Smooth muscle cell (in vitro differentiated cells): ENCODE data around the gene LRRC59. TPM values are rescaled to one million over a fixed set of nuclear protein-coding genes. Genes with fewer than 3 reads are reported as not detected.
"Not testable (repeated sequence)": the region's sequence is repeated elsewhere in the genome, so short reads cannot be mapped to it uniquely, and the experiment has no call there.

Experiments used
- DNase-seq: peaks from one replicate; lab custom pipeline; 2025; ENCODE audit not compliant: unreplicated experiment; lab: John Stamatoyannopoulos, UW
- H2AFZ ChIP-seq: fragments of 200-600 bp; sonication (generic); 2 replicates; pipeline ENCODE4 v1.6.0; 2016; ENCODE audit warnings: antibody characterized with exemption, low read depth, mild to moderate bottlenecking
- H3F3A ChIP-seq: fragments of 200-600 bp; sonication (generic); 2 replicates; pipeline ENCODE4 v1.6.0; 2017; ENCODE audit warnings: antibody characterized with exemption, low read depth
- H3K27ac ChIP-seq: fragments of 200-600 bp; sonication (generic); 2 replicates; pipeline ENCODE4 v1.5.1; 2016; ENCODE audit warnings: low read depth, mild to moderate bottlenecking
- H3K27me3 ChIP-seq: fragments of 200-600 bp; sonication (generic); 2 replicates; pipeline ENCODE4 v1.6.1; 2016; ENCODE audit warnings: low read depth, mild to moderate bottlenecking
- H3K36me3 ChIP-seq: fragments of 200-600 bp; sonication (generic); 2 replicates; pipeline ENCODE4 v1.5.1; 2016; ENCODE audit warnings: low read depth
- H3K4me1 ChIP-seq: fragments of 200-600 bp; sonication (generic); 2 replicates; pipeline ENCODE4 v1.5.1; 2016; ENCODE audit warnings: low read depth
- H3K4me2 ChIP-seq: fragments of 200-600 bp; sonication (generic); 2 replicates; pipeline ENCODE4 v1.6.0; 2016; ENCODE audit warnings: mild to moderate bottlenecking
- H3K4me3 ChIP-seq: fragments of 200-600 bp; sonication (generic); 2 replicates; pipeline ENCODE4 v1.5.1; 2016; ENCODE audit warnings: mild to moderate bottlenecking
- H3K79me2 ChIP-seq: fragments of 200-600 bp; sonication (generic); 2 replicates; pipeline ENCODE4 v1.6.0; 2016; ENCODE audit warnings: low read depth, mild to moderate bottlenecking
- H3K9ac ChIP-seq: fragments of 200-600 bp; sonication (generic); 2 replicates; pipeline ENCODE4 v1.6.0; 2016; ENCODE audit warnings: low read depth
- H3K9me3 ChIP-seq: fragments of 200-600 bp; sonication (generic); replicated peaks from 2 replicates; pipeline ENCODE4 v1.5.1; 2016; ENCODE audit warnings: low read depth
- H4K20me1 ChIP-seq: fragments of 200-600 bp; sonication (generic); 2 replicates; pipeline ENCODE4 v1.6.0; 2016; ENCODE audit warnings: low read depth
- CTCF ChIP-seq: fragments of 200-600 bp; sonication (generic); IDR thresholded peaks from 2 replicates; pipeline ENCODE4 v1.5.1; 2017; ENCODE audit warnings: borderline replicate concordance, mild to moderate bottlenecking, antibody characterized with exemption; ENCODE audit not compliant: insufficient read depth, poor library complexity, severe bottlenecking
- WGBS: methylation state at CpG from one replicate; pipeline ENCODE4 v1.1.7; 2016; ENCODE audit warnings: low lambda C conversion rate; 5-methylcytosine and 5-hydroxymethylcytosine counted together
- polyA plus RNA-seq: library from polyadenylated mRNA; unstranded; fragments of >200 nt; fragmentation: Nextera tagmentation; extraction: Ambion mirVana; gene quantifications from 2 replicates; pipeline ENCODE4 v1.2.1, GENCODE V29; 2016
- total RNA-seq: library from RNA; depleted of rRNA; stranded (reverse); fragments of >200 nt; gene quantifications from 2 replicates; pipeline ENCODE4 v1.2.3, GENCODE V29; 2014

The LRRC59 gene
- total and polyA plus RNA-seq, 2 experiments from 2014 or later, result 160 to 161 TPM

GRCh38 chr17:50398672-50399071 is 1.3 kb upstream of the LRRC59 start:
- DNase-seq, H3K4me1 ChIP-seq, H3K27ac ChIP-seq, H3K36me3 ChIP-seq, H3K27me3 ChIP-seq, H2AFZ ChIP-seq, H3K9ac ChIP-seq, H3K4me2 ChIP-seq, H3K9me3 ChIP-seq, H3K4me3 ChIP-seq, H3F3A ChIP-seq: not testable (repeated sequence)
- H3K79me2 ChIP-seq, result peaks cover 37% of the 10 kb centered on the region
- H4K20me1 ChIP-seq, result peaks cover 30% of the 10 kb centered on the region
- 100% methylated on average over 3 of the region's 3 CpGs for WGBS

- no peak overlapping the region for H3K9ac ChIP-seq
- WGBS, result 67% methylated on average over 9 of the region's 9 CpGs
- peak overlapping the region; percentile 70 for H2AFZ ChIP-seq
Observed at GRCh38 chr17:50397919-50398285, 579 bp upstream of the LRRC59 start.

GRCh38 chr17:50396261-50397110 is 837 bp downstream of the LRRC59 start:
- no peaks in the 10 kb centered on the region for H3K4me1 ChIP-seq

More at GRCh38 chr17:50397919-50398285, 579 bp upstream of the LRRC59 start:
- H3K27me3 ChIP-seq, result no peaks in the 10 kb centered on the region
- no peaks in the 10 kb centered on the region for H3K9me3 ChIP-seq
- no peak for DNase-seq
- H3K4me1 ChIP-seq, result no peaks in the 10 kb centered on the region
- H3K4me2 ChIP-seq, result peak overlapping the region; percentile 94
- peaks cover 44% of the 10 kb centered on the region for H3K79me2 ChIP-seq
- no peak overlapping the region for H3K27ac ChIP-seq
- peaks cover 38% of the 10 kb centered on the region for H4K20me1 ChIP-seq
- peaks cover 10% of the 10 kb centered on the region for H3K36me3 ChIP-seq
- no peak for TF ChIP-seq CTCF
- peak overlapping the region; percentile 90 for H3K4me3 ChIP-seq
- no peaks in the 10 kb centered on the region for H3F3A ChIP-seq

GRCh38 chr17:50394711-50395110 is 2.6 kb downstream of the LRRC59 start:
- H3K4me3 ChIP-seq, result peak overlapping the region; percentile 90
- H3K9ac ChIP-seq, result no peak overlapping the region
- DNase-seq, result no peak
- H4K20me1 ChIP-seq, result peaks cover 68% of the 10 kb centered on the region
- H2AFZ ChIP-seq, result no peak overlapping the region
- peaks cover 10% of the 10 kb centered on the region for H3K36me3 ChIP-seq
- H3K27ac ChIP-seq, result no peak overlapping the region
- no peaks in the 10 kb centered on the region for H3F3A ChIP-seq
- H3K4me2 ChIP-seq, result peak overlapping the region; percentile 94
- WGBS, result 59% methylated on average over 3 of the region's 3 CpGs
- H3K79me2 ChIP-seq, result peaks cover 49% of the 10 kb centered on the region
- TF ChIP-seq CTCF, result no peak
- no peaks in the 10 kb centered on the region for H3K9me3 ChIP-seq
- H3K4me1 ChIP-seq, result no peaks in the 10 kb centered on the region
- H3K27me3 ChIP-seq, result no peaks in the 10 kb centered on the region

More at GRCh38 chr17:50396261-50397110, 837 bp downstream of the LRRC59 start:
- WGBS, result 4% methylated on average over 30 of the region's 30 CpGs
- Histone ChIP-seq H2AFZ (no peak overlapping the region), H3F3A (no peaks in the 10 kb centered on the region), H3K27ac (peak overlapping the region; percentile 86), H3K36me3 (peaks cover 10% of the 10 kb centered on the region), H3K9ac (peak overlapping the region; percentile 98), H3K79me2 (peaks cover 46% of the 10 kb centered on the region), H3K9me3 (no peaks in the 10 kb centered on the region), H3K27me3 (no peaks in the 10 kb centered on the region), H4K20me1 (peaks cover 52% of the 10 kb centered on the region), H3K4me3 (peak overlapping the region; percentile 90), H3K4me2 (peak overlapping the region; percentile 94)
- DNase-seq, result peak; percentile 24
- no peak for TF ChIP-seq CTCF
